Neuronal stem cell (in vitro differentiated cells): Measurements from ENCODE around the gene PWWP2A.

Experiments
- DNase-seq: peaks from one replicate; pipeline ENCODE4 v3.0.0-alpha.2; 2013; ENCODE audit warnings: low spot score
- H2AFZ ChIP-seq: one replicate; pipeline ENCODE4 v1.6.1; 2013; ENCODE audit warnings: mild to moderate bottlenecking, low read length, inconsistent platforms
- H2AK5ac ChIP-seq: 2 replicates; pipeline ENCODE4 v1.6.1; 2013; ENCODE audit warnings: low read depth, mild to moderate bottlenecking, inconsistent platforms, low read length, moderate library complexity, mixed read lengths
- H2BK120ac ChIP-seq: 2 replicates; pipeline ENCODE4 v1.6.1; 2013; ENCODE audit warnings: low read depth, mild to moderate bottlenecking, inconsistent platforms, low read length, moderate library complexity, mixed read lengths
- H2BK12ac ChIP-seq: one replicate; pipeline ENCODE4 v1.6.1; 2013; ENCODE audit warnings: low read length, inconsistent platforms
- H2BK15ac ChIP-seq: 2 replicates; pipeline ENCODE4 v1.6.1; 2013; ENCODE audit warnings: mild to moderate bottlenecking, low read length, inconsistent platforms, mixed read lengths
- H2BK5ac ChIP-seq: one replicate; pipeline ENCODE4 v1.6.1; 2013; ENCODE audit warnings: inconsistent platforms, mild to moderate bottlenecking, low read length, moderate library complexity
- H3K14ac ChIP-seq: one replicate; pipeline ENCODE4 v1.6.1; 2013; ENCODE audit warnings: low read length, inconsistent platforms
- H3K18ac ChIP-seq: 2 replicates; pipeline ENCODE4 v1.6.1; 2013; ENCODE audit warnings: low read length, inconsistent platforms
- H3K23ac ChIP-seq: 2 replicates; pipeline ENCODE4 v1.6.1; 2013; ENCODE audit warnings: low read depth, mild to moderate bottlenecking, mixed read lengths, low read length, inconsistent platforms; ENCODE audit not compliant: poor library complexity
- H3K27ac ChIP-seq: replicated peaks from 3 replicates; pipeline ENCODE4 v1.5.1; 2013; ENCODE audit warnings: low read length, inconsistent platforms
- H3K27me3 ChIP-seq, 3 experiments: 2 replicates each; pipeline ENCODE4 v1.6.1; 2013; ENCODE audit warnings: low read length in 3 of 3, mild to moderate bottlenecking in 2 of 3, inconsistent platforms in 1 of 3, low read depth in 1 of 3, mixed read lengths in 1 of 3, moderate library complexity in 1 of 3; ENCODE audit not compliant: control insufficient read depth in 3 of 3, insufficient read depth in 3 of 3
- H3K36me3 ChIP-seq, 2 donors: replicated peaks in 1 of 2; 2 replicates each; pipeline ENCODE4 v1.6.1; 2013; ENCODE audit warnings: low read length in 2 of 2; ENCODE audit not compliant: control insufficient read depth in 2 of 2, insufficient read depth in 2 of 2
- H3K4ac ChIP-seq: 2 replicates; pipeline ENCODE4 v1.6.1; 2013; ENCODE audit warnings: inconsistent platforms, mild to moderate bottlenecking, low read length, moderate library complexity
- H3K4me1 ChIP-seq, 2 donors: 1 replicate in 1 of 2; 2 replicates in 1 of 2; pipeline ENCODE4 v1.6.1; 2013; ENCODE audit warnings: low read length in 2 of 2, low read depth in 1 of 2; ENCODE audit not compliant: control insufficient read depth in 2 of 2, insufficient read depth in 1 of 2
- H3K4me2 ChIP-seq: one replicate; pipeline ENCODE4 v1.6.1; 2013; ENCODE audit warnings: mild to moderate bottlenecking, low read length, inconsistent platforms; ENCODE audit not compliant: insufficient read depth, poor library complexity, severe bottlenecking
- H3K4me3 ChIP-seq, 2 donors: 2 replicates each; pipeline ENCODE4 v1.5.1; 2013; ENCODE audit warnings: low read length in 2 of 2, mild to moderate bottlenecking in 2 of 2, inconsistent platforms in 1 of 2, moderate library complexity in 1 of 2
- H3K79me1 ChIP-seq: one replicate; pipeline ENCODE4 v1.6.1; 2013; ENCODE audit warnings: low read depth, mild to moderate bottlenecking, inconsistent platforms, low read length, moderate library complexity
- H3K9ac ChIP-seq: one replicate; pipeline ENCODE4 v1.6.1; 2013; ENCODE audit warnings: mild to moderate bottlenecking, low read depth, low read length, inconsistent platforms; ENCODE audit not compliant: poor library complexity
- H3K9me3 ChIP-seq, 2 donors: replicated peaks in 1 of 2; 2 replicates each; pipeline versions ENCODE3 to v1.6.1; 2013; ENCODE audit warnings: low read length in 2 of 2, mild to moderate bottlenecking in 2 of 2, inconsistent platforms in 1 of 2, low read depth in 1 of 2, mixed read lengths in 1 of 2, moderate library complexity in 1 of 2; ENCODE audit not compliant: control insufficient read depth in 2 of 2, insufficient read depth in 1 of 2
- H4K8ac ChIP-seq: one replicate; pipeline ENCODE4 v1.6.1; 2013; ENCODE audit warnings: low read depth, mild to moderate bottlenecking, inconsistent platforms, low read length, moderate library complexity
- H4K91ac ChIP-seq: one replicate; pipeline ENCODE4 v1.6.1; 2013; ENCODE audit warnings: low read length, low read depth, mild to moderate bottlenecking, inconsistent platforms; ENCODE audit not compliant: poor library complexity
- WGBS, 2 donors: extraction: QIAGEN DNeasy Blood & Tissue Kit; methylation state at CpG; one replicate each; pipeline ENCODE4 v1.1.7; 2013; ENCODE audit warnings: missing lambda C conversion rate in 2 of 2, mixed read lengths in 1 of 2; ENCODE audit not compliant: insufficient read length in 2 of 2, insufficient replicate concordance in 1 of 2; ENCODE audit errors: extremely low coverage in 2 of 2; 5-methylcytosine and 5-hydroxymethylcytosine counted together

Gene PWWP2A

GRCh38 chr5:160076997-160077396 is 42.3 kb downstream of the PWWP2A start:
- H3K23ac ChIP-seq, result no peak overlapping the region
- H3K4me2 ChIP-seq, result no peak overlapping the region
- no peak overlapping the region for H2BK15ac ChIP-seq
- peaks cover 5 to 39% of the 10 kb centered on the region in 2 donors for H3K36me3 ChIP-seq
- no peak overlapping the region for H3K18ac ChIP-seq
- no peaks in the 10 kb centered on the region for H3K9me3 ChIP-seq
- no peaks in the 10 kb centered on the region for H3K27me3 ChIP-seq
- no peak overlapping the region for H4K8ac ChIP-seq
- no peak overlapping the region for H3K14ac ChIP-seq
- no peak overlapping the region for H2BK120ac ChIP-seq
- no peak overlapping the region for H3K4ac ChIP-seq
- H3K4me3 ChIP-seq, result no peak overlapping the region
- no peak overlapping the region for H2BK12ac ChIP-seq
- H3K9ac ChIP-seq, result no peak overlapping the region
- no peak for DNase-seq
- H3K4me1 ChIP-seq, result peaks cover 0 to 2% of the 10 kb centered on the region in 2 donors
- no peak overlapping the region for H4K91ac ChIP-seq
- H3K79me1 ChIP-seq, result peaks cover 3% of the 10 kb centered on the region
- H2BK5ac ChIP-seq, result no peak overlapping the region
- no peak overlapping the region for H2AK5ac ChIP-seq
- no peak overlapping the region for H3K27ac ChIP-seq
- WGBS, 2 donors, result no CpG with 5 or more reads among the region's 2 CpGs
- no peak overlapping the region for H2AFZ ChIP-seq

- H2AFZ ChIP-seq, result no peak overlapping the region
- peaks cover 0 to 2% of the 10 kb centered on the region in 2 donors for H3K4me1 ChIP-seq
- H3K4ac ChIP-seq, result no peak overlapping the region
- peaks cover 3% of the 10 kb centered on the region for H3K79me1 ChIP-seq
- no peak for DNase-seq
- no peak overlapping the region for H2AK5ac ChIP-seq
- H2BK5ac ChIP-seq, result no peak overlapping the region
- H3K14ac ChIP-seq, result no peak overlapping the region
- no peak overlapping the region for H3K18ac ChIP-seq
- H3K36me3 ChIP-seq, result peaks cover 4 to 42% of the 10 kb centered on the region in 2 donors
- H4K8ac ChIP-seq, result no peak overlapping the region
- H3K27me3 ChIP-seq, result no peaks in the 10 kb centered on the region
- no peak overlapping the region for H3K23ac ChIP-seq
- no peak overlapping the region for H2BK12ac ChIP-seq
- no peak overlapping the region for H2BK120ac ChIP-seq
- H2BK15ac ChIP-seq, result no peak overlapping the region
- no peak overlapping the region for H3K4me3 ChIP-seq
- H3K27ac ChIP-seq, result no peak overlapping the region
- H3K4me2 ChIP-seq, result no peak overlapping the region
- no peak overlapping the region for H4K91ac ChIP-seq
- no peak overlapping the region for H3K9ac ChIP-seq
- no peaks in the 10 kb centered on the region for H3K9me3 ChIP-seq
Observed at GRCh38 chr5:160075073-160075472, 44.2 kb downstream of the PWWP2A start.

GRCh38 chr5:160071916-160072315 is 47.3 kb downstream of the PWWP2A start:
- H3K27ac ChIP-seq, result no peak overlapping the region
- H2AFZ ChIP-seq, result no peak overlapping the region
- DNase-seq, result no peak

GRCh38 chr5:160071516-160071915 is 47.7 kb downstream of the PWWP2A start:
- no peak overlapping the region for H2BK15ac ChIP-seq
- H3K18ac ChIP-seq, result no peak overlapping the region
- no peak overlapping the region for H2BK12ac ChIP-seq
- no peak overlapping the region for H3K4ac ChIP-seq
- no CpG with 5 or more reads among the region's 8 CpGs for WGBS, 2 donors
- no peak overlapping the region for H4K8ac ChIP-seq
- H2AK5ac ChIP-seq, result no peak overlapping the region
- peaks cover 0 to 15% of the 10 kb centered on the region in 2 donors for H3K36me3 ChIP-seq
- H3K4me3 ChIP-seq, result no peak overlapping the region
- H2BK120ac ChIP-seq, result no peak overlapping the region
- no peak overlapping the region for H3K4me2 ChIP-seq
- H3K4me1 ChIP-seq, result peaks cover 0 to 2% of the 10 kb centered on the region in 2 donors
- H3K23ac ChIP-seq, result no peak overlapping the region
- H3K9me3 ChIP-seq, result no peaks in the 10 kb centered on the region
- no peaks in the 10 kb centered on the region for H3K27me3 ChIP-seq
- no peak overlapping the region for H3K9ac ChIP-seq
- H3K27ac ChIP-seq, result no peak overlapping the region
- no peak overlapping the region for H4K91ac ChIP-seq
- H3K14ac ChIP-seq, result no peak overlapping the region
- H3K79me1 ChIP-seq, result no peaks in the 10 kb centered on the region
- no peak for DNase-seq
- no peak overlapping the region for H2AFZ ChIP-seq
- H2BK5ac ChIP-seq, result no peak overlapping the region

More at GRCh38 chr5:160071916-160072315, 47.3 kb downstream of the PWWP2A start:
- Histone ChIP-seq H3K4me2 (no peak overlapping the region), H3K9me3 (no peaks in the 10 kb centered on the region), H2BK120ac (no peak overlapping the region), H3K18ac (no peak overlapping the region), H4K8ac (no peak overlapping the region), H3K36me3 (peaks cover 0 to 15% of the 10 kb centered on the region in 2 donors), H3K23ac (no peak overlapping the region), H2BK15ac (no peak overlapping the region), H3K4ac (no peak overlapping the region), H4K91ac (no peak overlapping the region), H3K4me3 (no peak overlapping the region), H3K27me3 (no peaks in the 10 kb centered on the region), H3K9ac (no peak overlapping the region), H2BK5ac (no peak overlapping the region), H2AK5ac (no peak overlapping the region), H3K14ac (no peak overlapping the region), H3K79me1 (no peaks in the 10 kb centered on the region), H2BK12ac (no peak overlapping the region), H3K4me1 (peaks cover 0 to 2% of the 10 kb centered on the region in 2 donors)
- no CpG with 5 or more reads among the region's 2 CpGs for WGBS, 2 donors
